Caco-2 (cell line): ENCODE data around the gene RNF166. TPM values are rescaled to one million over a fixed set of nuclear protein-coding genes. Genes with fewer than 3 reads are reported as not detected.

Source experiments
- BruUV-seq: library from RNA; stranded (reverse); fragments of 400-500 nt; replicated peaks from 2 replicates; lab custom pipeline; 2021; lab: Mats Ljungman, UMichigan
- CTCF ChIA-PET: fragments of 300-600 bp; sonication (Branson Sonifier 250); formaldehyde crosslinking; loops from one replicate; lab custom pipeline; 2022; ENCODE audit warnings: antibody characterized with exemption; lab: Charles Lee
- POLR2A ChIA-PET: fragments of 300-600 bp; sonication (Branson Sonifier 250); formaldehyde crosslinking; loops from one replicate; lab custom pipeline; 2022; ENCODE audit warnings: antibody characterized with exemption; lab: Charles Lee
- DNase-seq, 2 experiments: peaks; one replicate each; pipeline versions ENCODE4 v3.0.0 to v3.0.0-alpha.2; 2020 to 2022
- H3K27me3 ChIP-seq: replicated peaks from 2 replicates; pipeline ENCODE4 v1.6.0; 2011; ENCODE audit warnings: low read length; ENCODE audit not compliant: control insufficient read depth, insufficient read depth
- H3K36me3 ChIP-seq: 2 replicates; pipeline ENCODE4 v1.5.1; 2011; ENCODE audit warnings: low read length; ENCODE audit not compliant: control insufficient read depth, insufficient read depth
- H3K4me1 ChIP-seq: fragments of 250-450 bp; sonication (Bioruptor Pico); 2 replicates; pipeline ENCODE4 v1.5.1; 2020; ENCODE audit warnings: mild to moderate bottlenecking
- H3K4me3 ChIP-seq: 2 replicates; pipeline ENCODE4 v1.5.1; 2011; ENCODE audit warnings: low read depth, mild to moderate bottlenecking, control low read depth, low read length
- H3K9me3 ChIP-seq: fragments of 250-450 bp; sonication (Bioruptor Pico); 2 replicates; pipeline ENCODE4 v1.5.1; 2020; ENCODE audit warnings: mild to moderate bottlenecking, moderate library complexity
- H3K27ac Mint-ChIP-seq: one replicate; pipeline ENCODE4 v1.8.0; 2022; ENCODE audit warnings: mixed read lengths; ENCODE audit not compliant: unreplicated experiment
- H3K27me3 Mint-ChIP-seq: one replicate; pipeline ENCODE4 v1.8.0; 2022; ENCODE audit warnings: mixed read lengths; ENCODE audit not compliant: insufficient read depth, unreplicated experiment
- H3K36me3 Mint-ChIP-seq: one replicate; pipeline ENCODE4 v1.8.0; 2022; ENCODE audit warnings: mild to moderate bottlenecking, mixed read lengths; ENCODE audit not compliant: insufficient read depth, unreplicated experiment
- H3K4me1 Mint-ChIP-seq: one replicate; pipeline ENCODE4 v1.8.0; 2022; ENCODE audit warnings: low read depth, mixed read lengths; ENCODE audit not compliant: unreplicated experiment
- H3K4me3 Mint-ChIP-seq: one replicate; pipeline ENCODE4 v1.8.0; 2022; ENCODE audit warnings: mild to moderate bottlenecking, moderate library complexity, mixed read lengths; ENCODE audit not compliant: unreplicated experiment
- H3K9me3 Mint-ChIP-seq: one replicate; pipeline ENCODE4 v1.8.0; 2022; ENCODE audit warnings: mixed read lengths; ENCODE audit not compliant: unreplicated experiment
- CTCF ChIP-seq, 2 experiments: fragments of 200-600 bp in 1 of 2; IDR thresholded peaks; 1 replicate in 1 of 2; 2 replicates in 1 of 2; pipeline versions ENCODE4 v1.5.1 to v1.8.0; 2011 to 2022; ENCODE audit warnings: antibody characterized with exemption in 1 of 2, control low read depth in 1 of 2, inconsistent platforms in 1 of 2, low read depth in 1 of 2, low read length in 1 of 2, mild to moderate bottlenecking in 1 of 2, moderate library complexity in 1 of 2; ENCODE audit not compliant: insufficient read depth in 1 of 2, severe bottlenecking in 1 of 2, unreplicated experiment in 1 of 2
- intact Hi-C: fragments of 100-400 bp; cut with micrococcal nuclease; formaldehyde crosslinking; loops from one replicate; pipeline ENCODE4 v1.10.0; 2022; ENCODE audit not compliant: unreplicated experiment
- total RNA-seq: library from RNA; stranded (reverse); gene quantifications from 2 replicates; pipeline ENCODE4 v1.2.3, GENCODE V29; 2022

Gene RNF166
- total RNA-seq, 1 experiment from 2014 or later: 37.3 TPM

GRCh38 chr16:88742896-88743605, 36.8 kb upstream of the RNF166 start:
- H3K4me1 Mint-ChIP-seq: no peaks in the 10 kb centered on the region
- no peak overlapping the region for H3K27ac Mint-ChIP-seq
- no peak for DNase-seq
- H3K4me3 Mint-ChIP-seq: no peak overlapping the region
- intact Hi-C loops: loop anchor here (1.0 to 2.0 kb wide), 2 partner anchors 20 to 42 kb away; partner anchors contain the start of gene PIEZO1
- POLR2A ChIA-PET: no interaction called here
- no peaks in the 10 kb centered on the region for H3K9me3 ChIP-seq
- no TSS peak for BruUV-seq
- TF ChIP-seq CTCF (IDR thresholded peaks at IDR 0.05; ENCODE audit: insufficient read depth in 1 of 2, low read depth in 1 of 2, low read length in 1 of 2, severe bottlenecking in 1 of 2, unreplicated experiment in 1 of 2): no peak
- H3K27me3 ChIP-seq: no peaks in the 10 kb centered on the region
- no peaks in the 10 kb centered on the region for H3K27me3 Mint-ChIP-seq
- no peak overlapping the region for H3K4me3 ChIP-seq
- peaks cover 41% of the 10 kb centered on the region for H3K36me3 Mint-ChIP-seq
- H3K9me3 Mint-ChIP-seq: no peaks in the 10 kb centered on the region
- CTCF ChIA-PET: interaction anchor here (0.6 to 1.6 kb wide), 5 partner anchors 20 to 42 kb away, joined by 3 to 8 read pairs (median 5); partner anchors contain the start of gene PIEZO1
- peaks cover 4% of the 10 kb centered on the region; the same call in 1 of the 2 replicates for H3K4me1 ChIP-seq
- no peaks in the 10 kb centered on the region; the same call in none of the 2 replicates for H3K36me3 ChIP-seq

GRCh38 chr16:88741368-88741767, 35.2 kb upstream of the RNF166 start:
- Mint-ChIP-seq H3K4me1 (no peaks in the 10 kb centered on the region), H3K36me3 (peaks cover 37% of the 10 kb centered on the region), H3K9me3 (no peaks in the 10 kb centered on the region), H3K27ac (peak overlapping the region; percentile 67), H3K4me3 (no peak overlapping the region), H3K27me3 (no peaks in the 10 kb centered on the region)
- H3K9me3 ChIP-seq: no peaks in the 10 kb centered on the region
- intact Hi-C loops: no loop called here
- H3K36me3 ChIP-seq: no peaks in the 10 kb centered on the region; the same call in none of the 2 replicates
- DNase-seq: no peak
- peaks cover 4% of the 10 kb centered on the region; the same call in 1 of the 2 replicates for H3K4me1 ChIP-seq
- H3K4me3 ChIP-seq: no peak overlapping the region
- CTCF ChIA-PET: no interaction called here
- no peaks in the 10 kb centered on the region for H3K27me3 ChIP-seq
- no peak for TF ChIP-seq CTCF (IDR thresholded peaks at IDR 0.05; ENCODE audit: insufficient read depth in 1 of 2, low read depth in 1 of 2, low read length in 1 of 2, severe bottlenecking in 1 of 2, unreplicated experiment in 1 of 2)
- POLR2A ChIA-PET: no interaction called here
- BruUV-seq: no TSS peak

- no peak for TF ChIP-seq CTCF (IDR thresholded peaks at IDR 0.05; ENCODE audit: insufficient read depth in 1 of 2, low read depth in 1 of 2, low read length in 1 of 2, severe bottlenecking in 1 of 2, unreplicated experiment in 1 of 2)
- ChIA-PET POLR2A (no interaction called here), CTCF (no interaction called here)
- no TSS peak for BruUV-seq
- no peak for DNase-seq
- H3K27ac Mint-ChIP-seq: no peak overlapping the region
- Histone ChIP-seq H3K4me1 (0 out of 2 replicates have a peak, but pooled peaks cover 4% of the 10 kb centered on the region), H3K9me3 (no peaks in the 10 kb centered on the region), H3K27me3 (no peaks in the 10 kb centered on the region), H3K36me3 (peaks cover 2% of the 10 kb centered on the region), H3K4me3 (no peak overlapping the region)
- peaks cover 36% of the 10 kb centered on the region for H3K36me3 Mint-ChIP-seq
- H3K27me3 Mint-ChIP-seq: no peaks in the 10 kb centered on the region
- intact Hi-C loops: no loop called here
- no peaks in the 10 kb centered on the region for H3K4me1 Mint-ChIP-seq
- no peaks in the 10 kb centered on the region for H3K9me3 Mint-ChIP-seq
- H3K4me3 Mint-ChIP-seq: no peak overlapping the region
Observed at GRCh38 chr16:88740727-88741055, 34.5 kb upstream of the RNF166 start.
